Neural cell (in vitro differentiated cells): ENCODE results near the gene EDDM13. TPM values are rescaled to one million over a fixed set of nuclear protein-coding genes. Genes with fewer than 3 reads are reported as not detected.
"Not testable (repeated sequence)": the region's sequence is repeated elsewhere in the genome, so short reads cannot be mapped to it uniquely, and the experiment has no call there.

Experiments
- H2AFZ ChIP-seq: fragments of 200-600, 300-800 bp; sonication (generic), shearing (Covaris generic); 2 replicates; pipeline ENCODE4 v1.6.0; 2014; ENCODE audit warnings: low read depth, mild to moderate bottlenecking, antibody characterized with exemption, low read length, moderate library complexity
- H3F3A ChIP-seq: fragments of 200-600 bp; shearing (Covaris generic); 2 replicates; pipeline ENCODE4 v1.6.1; 2016; ENCODE audit warnings: mild to moderate bottlenecking, moderate library complexity, mixed read lengths, antibody characterized with exemption, low read length; ENCODE audit not compliant: insufficient read depth, poor library complexity, severe bottlenecking
- H3K27ac ChIP-seq: fragments of 200-600, 300-800 bp; sonication (generic), shearing (Covaris generic); 2 replicates; pipeline ENCODE4 v1.5.1; 2014; ENCODE audit warnings: mild to moderate bottlenecking, low read length, moderate library complexity
- H3K27me3 ChIP-seq: fragments of 300-800, 200-600 bp; sonication (generic), shearing (Covaris generic); 2 replicates; pipeline ENCODE4 v1.6.0; 2014; ENCODE audit warnings: mild to moderate bottlenecking, low read depth, low read length, moderate library complexity; ENCODE audit not compliant: insufficient read depth
- H3K36me3 ChIP-seq: fragments of 300-800, 200-600 bp; sonication (generic), shearing (Covaris generic); 2 replicates; pipeline ENCODE4 v1.5.1; 2014; ENCODE audit warnings: mild to moderate bottlenecking, antibody characterized with exemption, low read length, moderate library complexity; ENCODE audit not compliant: insufficient read depth
- H3K4me2 ChIP-seq: fragments of 300-800, 200-600 bp; sonication (generic), shearing (Covaris generic); 2 replicates; pipeline ENCODE4 v1.6.0; 2014; ENCODE audit warnings: mild to moderate bottlenecking, low read length
- H3K4me3 ChIP-seq: fragments of 300-800, 200-600 bp; sonication (generic), shearing (Covaris generic); 2 replicates; pipeline ENCODE4 v1.5.1; 2014; ENCODE audit warnings: mild to moderate bottlenecking, low read length, moderate library complexity
- H3K79me2 ChIP-seq: fragments of 200-600 bp; shearing (Covaris generic); replicated peaks from 2 replicates; pipeline ENCODE4 v1.6.0; 2014; ENCODE audit warnings: mild to moderate bottlenecking, low read length, moderate library complexity; ENCODE audit not compliant: insufficient read depth
- H3K9ac ChIP-seq: fragments of 300-800, 200-600 bp; sonication (generic), shearing (Covaris generic); 2 replicates; pipeline ENCODE4 v1.6.1; 2016; ENCODE audit warnings: mild to moderate bottlenecking, low read length, mixed read lengths
- H3K9me2 ChIP-seq: fragments of 200-600 bp; shearing (Covaris generic); 2 replicates; pipeline ENCODE4 v1.6.1; 2016; ENCODE audit warnings: mild to moderate bottlenecking, low read length, mixed read lengths; ENCODE audit not compliant: insufficient read depth
- H3K9me3 ChIP-seq: fragments of 200-600, 300-800 bp; sonication (generic), shearing (Covaris generic); 2 replicates; pipeline ENCODE4 v1.6.1; 2016; ENCODE audit warnings: mild to moderate bottlenecking, mixed run types, low read length, moderate library complexity, mixed read lengths
- H4K20me1 ChIP-seq: fragments of 200-600 bp; shearing (Covaris generic); 2 replicates; pipeline ENCODE4 v1.6.1; 2016; ENCODE audit warnings: mild to moderate bottlenecking, mixed run types; ENCODE audit not compliant: insufficient read depth
- EP300 ChIP-seq: fragments of 450-650 bp; conservative IDR thresholded peaks from 2 replicates; pipeline ENCODE4 v1.6.1; 2014; ENCODE audit warnings: antibody characterized with exemption, mild to moderate bottlenecking, moderate library complexity; ENCODE audit not compliant: poor library complexity, severe bottlenecking
- EZH2 ChIP-seq: fragments of 200-600, 300-800 bp; shearing (Covaris generic), sonication (generic); IDR thresholded peaks from 2 replicates; pipeline ENCODE4 v1.6.1; 2014; ENCODE audit warnings: antibody characterized with exemption, low read length, borderline replicate concordance, mild to moderate bottlenecking; ENCODE audit not compliant: insufficient read depth, poor library complexity, severe bottlenecking
- MXI1 ChIP-seq: fragments of 450-650 bp; conservative IDR thresholded peaks from 2 replicates; pipeline ENCODE4 v1.6.1; 2014; ENCODE audit warnings: antibody characterized with exemption, mild to moderate bottlenecking; ENCODE audit not compliant: poor library complexity, severe bottlenecking
- POLR2AphosphoS5 ChIP-seq: IDR thresholded peaks from 2 replicates; pipeline ENCODE4 v1.6.1; 2012
- RAD21 ChIP-seq: fragments of 450-650 bp; conservative IDR thresholded peaks from 2 replicates; pipeline ENCODE4 v1.6.1; 2014; ENCODE audit warnings: antibody characterized with exemption, mild to moderate bottlenecking, moderate library complexity
- SMC3 ChIP-seq: fragments of 450-650 bp; conservative IDR thresholded peaks from 2 replicates; pipeline ENCODE4 v1.6.1; 2014; ENCODE audit warnings: antibody characterized with exemption, mild to moderate bottlenecking, moderate library complexity; ENCODE audit not compliant: poor library complexity
- TAF1 ChIP-seq: IDR thresholded peaks from 2 replicates; pipeline ENCODE4 v1.6.1; 2012; ENCODE audit warnings: low read depth
- polyA plus RNA-seq: library from polyadenylated mRNA; depleted of rRNA; stranded (reverse); fragments of >200 nt; gene quantifications from 2 replicates; pipeline ENCODE4 v1.2.3, GENCODE V29; 2014
- TF ChIP-seq, protein P1 (sequence below): IDR thresholded peaks from 2 replicates; pipeline ENCODE4 v1.6.1; 2012; ENCODE audit warnings: borderline replicate concordance
- TF ChIP-seq, protein P2 (sequence below): fragments of 450-650 bp; IDR thresholded peaks from 2 replicates; pipeline ENCODE4 v1.5.1; 2014; ENCODE audit warnings: antibody characterized with exemption, mild to moderate bottlenecking, moderate library complexity; ENCODE audit not compliant: poor library complexity, severe bottlenecking

Gene EDDM13
- polyA plus RNA-seq, 1 donor from 2014 or later, result not detected

DNA sequence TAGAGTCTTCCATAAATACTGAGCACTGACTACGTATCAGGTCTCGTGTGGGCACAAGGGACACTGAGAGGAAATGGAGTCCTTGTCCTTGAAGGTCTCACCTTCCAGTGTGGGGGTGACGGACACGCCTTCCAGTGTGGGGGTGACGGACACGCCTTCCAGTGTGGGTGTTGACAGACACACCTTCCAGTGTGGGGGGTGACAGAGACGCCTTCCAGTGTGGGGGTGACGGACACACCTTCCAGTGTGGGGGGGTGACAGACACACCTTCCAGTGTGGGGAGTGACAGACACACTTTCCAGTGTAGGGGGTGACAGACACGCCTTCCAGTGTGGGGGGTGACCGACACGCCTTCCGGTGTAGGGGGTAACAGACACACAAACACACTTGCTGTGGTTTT, 14.3 kb upstream of the EDDM13 start:
- TF ChIP-seq TAF1 (no peak), RAD21 (no peak), MXI1 (no peak), EP300 (no peak), POLR2AphosphoS5 (no peak), EZH2 (no peak), SMC3 (no peak)
- TF ChIP-seq, protein P1, sequence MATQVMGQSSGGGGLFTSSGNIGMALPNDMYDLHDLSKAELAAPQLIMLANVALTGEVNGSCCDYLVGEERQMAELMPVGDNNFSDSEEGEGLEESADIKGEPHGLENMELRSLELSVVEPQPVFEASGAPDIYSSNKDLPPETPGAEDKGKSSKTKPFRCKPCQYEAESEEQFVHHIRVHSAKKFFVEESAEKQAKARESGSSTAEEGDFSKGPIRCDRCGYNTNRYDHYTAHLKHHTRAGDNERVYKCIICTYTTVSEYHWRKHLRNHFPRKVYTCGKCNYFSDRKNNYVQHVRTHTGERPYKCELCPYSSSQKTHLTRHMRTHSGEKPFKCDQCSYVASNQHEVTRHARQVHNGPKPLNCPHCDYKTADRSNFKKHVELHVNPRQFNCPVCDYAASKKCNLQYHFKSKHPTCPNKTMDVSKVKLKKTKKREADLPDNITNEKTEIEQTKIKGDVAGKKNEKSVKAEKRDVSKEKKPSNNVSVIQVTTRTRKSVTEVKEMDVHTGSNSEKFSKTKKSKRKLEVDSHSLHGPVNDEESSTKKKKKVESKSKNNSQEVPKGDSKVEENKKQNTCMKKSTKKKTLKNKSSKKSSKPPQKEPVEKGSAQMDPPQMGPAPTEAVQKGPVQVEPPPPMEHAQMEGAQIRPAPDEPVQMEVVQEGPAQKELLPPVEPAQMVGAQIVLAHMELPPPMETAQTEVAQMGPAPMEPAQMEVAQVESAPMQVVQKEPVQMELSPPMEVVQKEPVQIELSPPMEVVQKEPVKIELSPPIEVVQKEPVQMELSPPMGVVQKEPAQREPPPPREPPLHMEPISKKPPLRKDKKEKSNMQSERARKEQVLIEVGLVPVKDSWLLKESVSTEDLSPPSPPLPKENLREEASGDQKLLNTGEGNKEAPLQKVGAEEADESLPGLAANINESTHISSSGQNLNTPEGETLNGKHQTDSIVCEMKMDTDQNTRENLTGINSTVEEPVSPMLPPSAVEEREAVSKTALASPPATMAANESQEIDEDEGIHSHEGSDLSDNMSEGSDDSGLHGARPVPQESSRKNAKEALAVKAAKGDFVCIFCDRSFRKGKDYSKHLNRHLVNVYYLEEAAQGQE, result no peak
- TF ChIP-seq, protein P2, sequence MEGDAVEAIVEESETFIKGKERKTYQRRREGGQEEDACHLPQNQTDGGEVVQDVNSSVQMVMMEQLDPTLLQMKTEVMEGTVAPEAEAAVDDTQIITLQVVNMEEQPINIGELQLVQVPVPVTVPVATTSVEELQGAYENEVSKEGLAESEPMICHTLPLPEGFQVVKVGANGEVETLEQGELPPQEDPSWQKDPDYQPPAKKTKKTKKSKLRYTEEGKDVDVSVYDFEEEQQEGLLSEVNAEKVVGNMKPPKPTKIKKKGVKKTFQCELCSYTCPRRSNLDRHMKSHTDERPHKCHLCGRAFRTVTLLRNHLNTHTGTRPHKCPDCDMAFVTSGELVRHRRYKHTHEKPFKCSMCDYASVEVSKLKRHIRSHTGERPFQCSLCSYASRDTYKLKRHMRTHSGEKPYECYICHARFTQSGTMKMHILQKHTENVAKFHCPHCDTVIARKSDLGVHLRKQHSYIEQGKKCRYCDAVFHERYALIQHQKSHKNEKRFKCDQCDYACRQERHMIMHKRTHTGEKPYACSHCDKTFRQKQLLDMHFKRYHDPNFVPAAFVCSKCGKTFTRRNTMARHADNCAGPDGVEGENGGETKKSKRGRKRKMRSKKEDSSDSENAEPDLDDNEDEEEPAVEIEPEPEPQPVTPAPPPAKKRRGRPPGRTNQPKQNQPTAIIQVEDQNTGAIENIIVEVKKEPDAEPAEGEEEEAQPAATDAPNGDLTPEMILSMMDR, result no peak
- H3K27ac ChIP-seq, result no peak overlapping the region
- H3F3A ChIP-seq, result no peaks in the 10 kb centered on the region
- no peak overlapping the region for H2AFZ ChIP-seq
- H3K4me2 ChIP-seq, result no peak overlapping the region
- H3K9me3 ChIP-seq, result no peaks in the 10 kb centered on the region
- H3K9me2 ChIP-seq, result no peaks in the 10 kb centered on the region
- no peaks in the 10 kb centered on the region for H3K79me2 ChIP-seq
- H3K9ac ChIP-seq, result no peak overlapping the region
- H3K4me3 ChIP-seq, result no peak overlapping the region
- no peaks in the 10 kb centered on the region for H4K20me1 ChIP-seq
- H3K27me3 ChIP-seq, result no peaks in the 10 kb centered on the region
- no peaks in the 10 kb centered on the region for H3K36me3 ChIP-seq

DNA sequence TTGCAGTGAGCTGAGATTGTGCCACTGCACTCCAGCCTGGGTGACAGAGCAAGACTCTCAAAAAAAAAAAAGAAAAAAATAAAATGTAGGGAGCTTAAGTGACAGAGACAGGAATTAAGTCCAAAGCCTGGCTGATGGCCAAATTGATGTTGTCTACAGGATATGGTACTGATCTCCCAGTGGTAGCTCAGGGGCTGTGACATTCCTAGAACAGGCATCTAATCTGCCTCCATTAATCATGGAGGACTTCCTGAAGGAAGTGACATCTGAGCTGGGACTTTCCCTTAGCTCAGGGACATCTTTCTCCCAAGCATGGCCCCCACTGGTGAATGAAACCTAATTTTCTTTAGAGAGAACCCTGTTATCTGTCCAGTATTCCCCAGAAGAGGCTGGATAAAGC, 11.4 kb upstream of the EDDM13 start:
- no peak overlapping the region for H3K27ac ChIP-seq
- TF ChIP-seq MXI1 (no peak), TAF1 (no peak), POLR2AphosphoS5 (no peak), EZH2 (no peak), SMC3 (no peak), EP300 (no peak), RAD21 (no peak)
- TF ChIP-seq, protein P1, result no peak
- TF ChIP-seq, protein P2, result no peak
- H3F3A ChIP-seq, result no peaks in the 10 kb centered on the region
- no peak overlapping the region for H3K9ac ChIP-seq
- H3K79me2 ChIP-seq, result no peaks in the 10 kb centered on the region
- H3K36me3 ChIP-seq, result no peaks in the 10 kb centered on the region
- H3K27me3 ChIP-seq, result no peaks in the 10 kb centered on the region
- no peak overlapping the region for H3K4me2 ChIP-seq
- H4K20me1 ChIP-seq, result no peaks in the 10 kb centered on the region
- no peak overlapping the region for H2AFZ ChIP-seq
- H3K9me2 ChIP-seq, result no peaks in the 10 kb centered on the region
- H3K4me3 ChIP-seq, result no peak overlapping the region
- H3K9me3 ChIP-seq, result no peaks in the 10 kb centered on the region

DNA sequence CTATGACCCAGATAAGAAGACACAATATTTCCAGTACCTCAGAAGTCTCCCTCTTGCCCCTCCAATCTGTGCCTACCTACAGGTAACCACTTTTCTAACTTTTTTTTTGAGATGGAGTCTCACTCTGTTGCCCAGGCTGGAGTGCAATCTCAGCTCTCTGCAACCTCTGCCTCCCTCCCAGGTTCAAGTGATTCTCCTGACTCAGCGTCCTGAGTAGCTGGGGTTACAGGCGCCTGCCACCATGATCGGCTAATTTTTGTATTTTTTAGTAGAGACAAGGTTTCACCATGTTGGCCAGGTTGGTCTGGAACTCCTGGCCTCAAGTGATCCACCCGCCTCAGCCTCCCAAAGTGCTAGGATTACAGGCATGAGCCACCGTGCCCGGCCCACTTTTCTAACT, 10.6 kb upstream of the EDDM13 start:
- not testable (repeated sequence) for H3K27me3 ChIP-seq, H3K4me2 ChIP-seq, H3K27ac ChIP-seq, H3K36me3 ChIP-seq, H3K9ac ChIP-seq, H3K9me2 ChIP-seq, H3F3A ChIP-seq, H3K9me3 ChIP-seq, H4K20me1 ChIP-seq, H3K4me3 ChIP-seq, H2AFZ ChIP-seq, H3K79me2 ChIP-seq
